Mammary epithelial cell (primary cell): ENCODE measurements around the gene PELO.

Source experiments
- EZH2 ChIP-seq: IDR thresholded peaks from 2 replicates; pipeline ENCODE4 v1.6.1; 2012; ENCODE audit warnings: low read length, inconsistent platforms, borderline replicate concordance
- TF ChIP-seq, protein P1 (sequence below), 2 donors: IDR thresholded peaks in 1 of 2; conservative IDR thresholded peaks in 1 of 2; 2 replicates each; pipeline ENCODE4 v1.5.1; 2011 to 2012; ENCODE audit warnings: inconsistent platforms in 2 of 2, low read length in 2 of 2, mild to moderate bottlenecking in 2 of 2, control low read depth in 1 of 2, low read depth in 1 of 2; ENCODE audit not compliant: insufficient read depth in 1 of 2; ENCODE audit errors: extremely low read depth in 1 of 2

DNA sequence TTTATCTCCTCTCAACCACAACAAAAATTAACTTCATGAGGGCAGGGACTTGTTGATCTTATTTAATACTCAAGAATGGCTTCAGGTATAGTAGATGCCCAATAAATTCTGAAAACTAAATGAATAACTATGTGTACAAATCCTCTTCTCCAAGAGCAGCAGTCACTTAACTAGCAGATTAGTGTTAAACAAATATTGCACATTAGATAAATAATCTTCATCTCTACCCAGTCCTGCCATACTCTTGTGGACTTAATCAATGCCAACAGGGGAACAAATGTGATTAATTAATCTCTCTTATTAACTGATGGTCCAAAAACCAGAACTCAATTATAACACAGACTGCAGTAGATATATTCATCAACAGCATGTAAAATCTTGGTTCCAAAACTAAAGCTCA is 15.0 kb upstream of the PELO start:
- no peak for TF ChIP-seq EZH2
- TF ChIP-seq, protein P1, sequence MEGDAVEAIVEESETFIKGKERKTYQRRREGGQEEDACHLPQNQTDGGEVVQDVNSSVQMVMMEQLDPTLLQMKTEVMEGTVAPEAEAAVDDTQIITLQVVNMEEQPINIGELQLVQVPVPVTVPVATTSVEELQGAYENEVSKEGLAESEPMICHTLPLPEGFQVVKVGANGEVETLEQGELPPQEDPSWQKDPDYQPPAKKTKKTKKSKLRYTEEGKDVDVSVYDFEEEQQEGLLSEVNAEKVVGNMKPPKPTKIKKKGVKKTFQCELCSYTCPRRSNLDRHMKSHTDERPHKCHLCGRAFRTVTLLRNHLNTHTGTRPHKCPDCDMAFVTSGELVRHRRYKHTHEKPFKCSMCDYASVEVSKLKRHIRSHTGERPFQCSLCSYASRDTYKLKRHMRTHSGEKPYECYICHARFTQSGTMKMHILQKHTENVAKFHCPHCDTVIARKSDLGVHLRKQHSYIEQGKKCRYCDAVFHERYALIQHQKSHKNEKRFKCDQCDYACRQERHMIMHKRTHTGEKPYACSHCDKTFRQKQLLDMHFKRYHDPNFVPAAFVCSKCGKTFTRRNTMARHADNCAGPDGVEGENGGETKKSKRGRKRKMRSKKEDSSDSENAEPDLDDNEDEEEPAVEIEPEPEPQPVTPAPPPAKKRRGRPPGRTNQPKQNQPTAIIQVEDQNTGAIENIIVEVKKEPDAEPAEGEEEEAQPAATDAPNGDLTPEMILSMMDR (conservative IDR thresholded peaks at IDR 0.05 in 1 of 2, IDR thresholded peaks at IDR 0.05 in 1 of 2; ENCODE audit: extremely low read depth in 1 of 2, insufficient read depth in 1 of 2, low read depth in 1 of 2, low read length in 2 of 2), result no peak
